Pancreas (tissue), 10 donors: ENCODE measurements around the gene CCDC80. TPM values are rescaled to one million over a fixed set of nuclear protein-coding genes. Genes with fewer than 3 reads are reported as not detected.

ENCODE experiments used
- ATAC-seq, 4 donors: fragments of 200-7000 bp; cut with Tn5 transposase; one replicate each; pipeline versions ENCODE4 v1.8.0 to v1.9.1; 2020; ENCODE audit warnings: mild to moderate bottlenecking in 4 of 4, moderate library complexity in 4 of 4
- DNase-seq, 6 donors: peaks; one replicate each; pipeline ENCODE4 v3.0.0-alpha.2; 2020
- FAIRE-seq: peaks from 2 replicates; lab custom pipeline; 2012; peaks lifted over from hg19 to GRCh38; lab: Jason Lieb, UNC
- H3K27ac ChIP-seq, 4 donors: fragments of 200-600 bp; sonication (generic); 1 replicate in 3 of 4; 2 replicates in 1 of 4; pipeline versions ENCODE4 v1.5.0 to v1.8.0; 2020
- H3K27me3 ChIP-seq, 4 donors: fragments of 200-600 bp; one replicate each; pipeline ENCODE4 v1.8.0; 2021
- H3K36me3 ChIP-seq, 3 donors: fragments of 200-600 bp; sonication (generic) in 1 of 3; one replicate each; pipeline versions ENCODE4 v1.5.0 to v1.8.0; 2020 to 2021
- H3K4me1 ChIP-seq, 3 donors: fragments of 200-600 bp; one replicate each; pipeline ENCODE4 v1.8.0; 2021
- H3K4me3 ChIP-seq, 4 donors: fragments of 200-600 bp; sonication (generic) in 2 of 4; one replicate each; pipeline versions ENCODE4 v1.5.0 to v1.8.0; 2020 to 2021
- H3K9me3 ChIP-seq, 4 donors: fragments of 200-600 bp; one replicate each; pipeline ENCODE4 v1.8.0; 2021
- WGBS, 2 donors: extraction: QIAGEN DNeasy Blood & Tissue Kit; methylation state at CpG; one replicate each; pipeline ENCODE4 v1.1.7; 2013; 5-methylcytosine and 5-hydroxymethylcytosine counted together
- intact Hi-C, 3 donors: fragments of 100-400 bp; cut with DNase I; formaldehyde crosslinking; loops; one replicate each; pipeline versions ENCODE4 v1.11.1 to v1.14.2; 2022
- polyA plus RNA-seq, 2 donors: library from polyadenylated mRNA; stranded (reverse); fragments of 200-250 nt; gene quantifications; one replicate each; pipeline ENCODE4 v1.2.3, GENCODE V29; 2013
- total RNA-seq, 6 donors: library from RNA; stranded (reverse); fragmentation: NEBNext Ultra II Directional in 4 of 6; extraction: Animal tissue kit (Norgen Biotek cat#: 25700) in 4 of 6; gene quantifications; one replicate each; pipeline versions ENCODE4 v1.2.1 to v1.2.4, GENCODE V29; 2021 to 2023
- TF ChIP-seq, protein P1 (sequence below), 4 donors: fragments of 200-600 bp; sonication (generic) in 3 of 4; IDR thresholded peaks; one replicate each; pipeline versions ENCODE4 v1.5.0 to v1.8.0; 2021; ENCODE audit warnings: antibody characterized with exemption in 4 of 4
- donor health status: healthy with polysubstance abuse.
- donor health status: DM: no; HTN: no; CAD: no; lungs with moderate emphysema.
- donor health status: DM: no; HTN: no; CAD: no.
- donor health status: control.
- donor health status: control.
- donor health status: Bipolar disorder and iron deficiency.
- donor health status: DM: yes; HTN: yes; CAD: no.
- donor health status: DM: no; HTN: no; CAD: no.
- donor health status: DM: no; HTN: no; CAD: no.
- donor health status: DM: yes; HTN: yes; CAD: no.

Gene CCDC80
- total and polyA plus RNA-seq, 8 donors: 6.1 to 100 (median 11.8) TPM

GRCh38 chr3:112623213-112623612 lies 17.7 kb downstream of the CCDC80 start:
- DNase-seq (no peak), FAIRE-seq (no peak), ATAC-seq (no peak)
- Histone ChIP-seq H3K4me3 (no peak overlapping the region), H3K9me3 (no peaks in the 10 kb centered on the region), H3K27me3 (no peaks in the 10 kb centered on the region), H3K27ac (no peak overlapping the region), H3K36me3 (no peaks in the 10 kb centered on the region), H3K4me1 (no peaks in the 10 kb centered on the region)
- TF ChIP-seq, protein P1, sequence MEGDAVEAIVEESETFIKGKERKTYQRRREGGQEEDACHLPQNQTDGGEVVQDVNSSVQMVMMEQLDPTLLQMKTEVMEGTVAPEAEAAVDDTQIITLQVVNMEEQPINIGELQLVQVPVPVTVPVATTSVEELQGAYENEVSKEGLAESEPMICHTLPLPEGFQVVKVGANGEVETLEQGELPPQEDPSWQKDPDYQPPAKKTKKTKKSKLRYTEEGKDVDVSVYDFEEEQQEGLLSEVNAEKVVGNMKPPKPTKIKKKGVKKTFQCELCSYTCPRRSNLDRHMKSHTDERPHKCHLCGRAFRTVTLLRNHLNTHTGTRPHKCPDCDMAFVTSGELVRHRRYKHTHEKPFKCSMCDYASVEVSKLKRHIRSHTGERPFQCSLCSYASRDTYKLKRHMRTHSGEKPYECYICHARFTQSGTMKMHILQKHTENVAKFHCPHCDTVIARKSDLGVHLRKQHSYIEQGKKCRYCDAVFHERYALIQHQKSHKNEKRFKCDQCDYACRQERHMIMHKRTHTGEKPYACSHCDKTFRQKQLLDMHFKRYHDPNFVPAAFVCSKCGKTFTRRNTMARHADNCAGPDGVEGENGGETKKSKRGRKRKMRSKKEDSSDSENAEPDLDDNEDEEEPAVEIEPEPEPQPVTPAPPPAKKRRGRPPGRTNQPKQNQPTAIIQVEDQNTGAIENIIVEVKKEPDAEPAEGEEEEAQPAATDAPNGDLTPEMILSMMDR (IDR thresholded peaks at IDR 0.05): no peak
- intact Hi-C loops: no loop called here
- 80 to 81% methylated on average over 5 of the region's 5 CpGs for WGBS, 2 donors

GRCh38 chr3:112619295-112619694 lies 21.6 kb downstream of the CCDC80 start:
- TF ChIP-seq, protein P1 (IDR thresholded peaks at IDR 0.05): no peak
- H3K4me3 ChIP-seq: no peak overlapping the region
- no peaks in the 10 kb centered on the region for H3K9me3 ChIP-seq
- intact Hi-C loops: no loop called here
- WGBS, 2 donors: 88 to 93% methylated on average over 2 of the region's 2 CpGs
- H3K36me3 ChIP-seq: no peaks in the 10 kb centered on the region
- DNase-seq (no peak), ATAC-seq (no peak), FAIRE-seq (no peak)
- no peaks in the 10 kb centered on the region for H3K27me3 ChIP-seq
- no peaks in the 10 kb centered on the region for H3K4me1 ChIP-seq
- H3K27ac ChIP-seq: no peak overlapping the region

DNA sequence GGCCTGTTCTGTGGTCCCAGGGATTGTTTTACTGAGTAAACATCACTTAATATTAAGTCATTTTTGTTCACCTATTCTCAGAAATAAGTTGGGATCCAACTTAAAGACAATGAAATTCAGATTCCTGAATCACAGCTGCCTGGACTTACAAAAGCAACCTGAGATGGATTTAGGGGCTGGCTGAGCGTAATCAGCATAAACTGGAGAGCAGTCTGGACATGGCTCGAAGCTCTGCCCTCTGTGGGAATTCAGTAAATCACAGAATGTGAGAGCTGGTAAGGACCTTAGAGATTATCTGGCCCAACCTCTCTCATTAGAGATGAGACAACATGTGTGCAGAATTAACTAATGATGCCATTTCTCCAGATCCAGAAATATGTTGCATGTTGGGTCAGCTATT lies 23.7 kb downstream of the CCDC80 start:
- intact Hi-C loops: no loop called here
- WGBS, 2 donors: 93 to 97% methylated on average over 2 of the region's 2 CpGs
- H3K27ac ChIP-seq: no peak overlapping the region
- H3K4me3 ChIP-seq: no peak overlapping the region
- DNase-seq: no peak
- no peak for ATAC-seq
- no peaks in the 10 kb centered on the region for H3K36me3 ChIP-seq
- no peaks in the 10 kb centered on the region for H3K9me3 ChIP-seq
- TF ChIP-seq, protein P1 (IDR thresholded peaks at IDR 0.05): no peak
- H3K27me3 ChIP-seq: no peaks in the 10 kb centered on the region
- no peaks in the 10 kb centered on the region for H3K4me1 ChIP-seq
- no peak for FAIRE-seq

- Histone ChIP-seq H3K9me3 (no peaks in the 10 kb centered on the region), H3K27me3 (no peaks in the 10 kb centered on the region), H3K4me1 (no peaks in the 10 kb centered on the region), H3K36me3 (no peaks in the 10 kb centered on the region), H3K27ac (no peak overlapping the region), H3K4me3 (no peak overlapping the region)
- DNase-seq: no peak
- peak in 1 of 4 donors; percentile 9 for ATAC-seq
- 66 to 67% methylated on average over 7 of the region's 7 CpGs for WGBS, 2 donors
- FAIRE-seq: no peak
- intact Hi-C loops: no loop called here
- TF ChIP-seq, protein P1 (IDR thresholded peaks at IDR 0.05): no peak
Observed at GRCh38 chr3:112615989-112616731, 24.8 kb downstream of the CCDC80 start.
